Stimulated activated CD4-positive, alpha-beta T cell treated with anti-CD3 and anti-CD28 coated beads, Interleukin-12 subunit alpha, Interleukin-12 subunit beta, amount 100 ng/mL, for 24 hours (primary cell): Measurements from ENCODE around the gene ECI2.
A peak's percentile ranks its signal among the peaks of the same experiment; 100 is the strongest.

Experiments
- DNase-seq, 2 experiments: peaks; one replicate each; pipeline ENCODE4 v3.0.0-alpha.2; 2020; ENCODE audit warnings: low read depth in 2 of 2

The ECI2 gene, protein sequence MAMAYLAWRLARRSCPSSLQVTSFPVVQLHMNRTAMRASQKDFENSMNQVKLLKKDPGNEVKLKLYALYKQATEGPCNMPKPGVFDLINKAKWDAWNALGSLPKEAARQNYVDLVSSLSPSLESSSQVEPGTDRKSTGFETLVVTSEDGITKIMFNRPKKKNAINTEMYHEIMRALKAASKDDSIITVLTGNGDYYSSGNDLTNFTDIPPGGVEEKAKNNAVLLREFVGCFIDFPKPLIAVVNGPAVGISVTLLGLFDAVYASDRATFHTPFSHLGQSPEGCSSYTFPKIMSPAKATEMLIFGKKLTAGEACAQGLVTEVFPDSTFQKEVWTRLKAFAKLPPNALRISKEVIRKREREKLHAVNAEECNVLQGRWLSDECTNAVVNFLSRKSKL

GRCh38 chr6:4134841-4135664 is at the start of gene ECI2:
Gene ECI2 (minus strand): TSS chr6:4135575. CDS start chr6:4135560, 15 bp downstream.
- peak; percentile 16 to 28 for DNase-seq

DNA sequence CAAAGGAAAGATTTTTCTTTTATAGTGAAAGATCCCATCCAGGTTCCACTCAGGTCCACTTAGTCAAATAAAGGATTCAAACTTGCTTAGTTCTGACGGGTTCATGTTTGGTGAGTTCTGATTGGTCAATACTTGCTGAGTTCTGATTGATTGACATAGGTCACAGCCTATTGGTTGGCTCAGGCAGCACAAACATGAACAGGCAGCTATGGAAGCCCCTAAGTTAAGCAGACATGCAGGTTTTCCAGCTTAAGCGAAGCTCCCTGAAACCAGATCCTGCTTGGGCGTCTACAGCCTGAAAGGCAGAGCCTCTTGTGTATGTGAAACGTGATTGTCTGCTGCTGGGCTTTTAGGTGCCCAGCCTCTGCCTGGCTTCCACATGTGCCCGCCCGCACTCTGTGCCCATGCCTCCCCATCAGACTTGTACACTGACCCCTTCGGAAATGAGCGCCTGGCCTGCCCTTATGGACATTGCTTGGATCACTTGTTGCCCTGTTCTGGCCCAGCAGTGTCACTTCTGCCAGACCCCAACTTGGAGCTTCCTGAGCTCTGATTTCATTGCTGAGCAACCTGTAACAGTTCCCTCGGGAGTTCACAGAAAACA is 45.4 kb upstream of the ECI2 start:
- DNase-seq, result no peak

- DNase-seq, result no peak
Observed at GRCh38 chr6:4179960-4180651, 44.7 kb upstream of the ECI2 start.

GRCh38 chr6:4178737-4179333 is 43.5 kb upstream of the ECI2 start:
- DNase-seq, result no peak

DNA sequence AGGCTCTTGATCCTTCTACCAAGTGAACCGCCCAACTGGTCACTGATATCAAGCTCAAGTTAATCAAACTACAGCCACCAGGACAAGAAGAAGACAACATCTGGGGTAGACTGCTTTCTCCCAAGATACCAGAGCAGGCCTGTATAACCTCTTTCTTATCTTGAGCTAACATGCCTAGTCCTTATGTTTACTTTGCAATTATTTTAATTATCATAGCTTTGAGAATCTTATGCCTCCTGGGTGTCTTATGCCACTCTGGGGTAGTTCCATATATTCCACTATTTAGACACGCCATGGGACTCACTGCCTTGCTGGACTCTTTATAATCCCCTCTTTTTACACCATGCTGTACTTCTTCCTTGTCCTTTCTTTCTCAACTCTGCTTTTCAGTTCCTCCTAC is 41.5 kb upstream of the ECI2 start:
- DNase-seq, result no peak

DNA sequence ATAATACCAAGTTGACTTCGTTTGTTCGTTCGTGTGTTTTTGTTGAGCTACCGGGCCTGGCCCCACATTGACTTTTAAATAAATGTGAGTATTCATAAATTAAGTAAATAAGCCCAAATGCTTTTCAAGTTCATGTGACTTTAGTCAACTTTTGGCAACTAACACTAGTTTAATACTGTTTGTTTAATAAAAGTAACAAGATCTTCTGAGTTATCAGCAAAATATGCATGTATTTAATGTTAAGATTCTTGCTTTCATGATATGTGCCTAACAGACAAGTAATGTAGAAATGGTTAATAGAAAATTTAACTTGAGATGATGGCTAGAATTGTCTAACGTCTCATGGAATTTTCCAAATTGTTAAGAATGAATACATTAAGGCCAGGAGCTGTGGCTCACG is 38.7 kb upstream of the ECI2 start:
- DNase-seq, result no peak

DNA sequence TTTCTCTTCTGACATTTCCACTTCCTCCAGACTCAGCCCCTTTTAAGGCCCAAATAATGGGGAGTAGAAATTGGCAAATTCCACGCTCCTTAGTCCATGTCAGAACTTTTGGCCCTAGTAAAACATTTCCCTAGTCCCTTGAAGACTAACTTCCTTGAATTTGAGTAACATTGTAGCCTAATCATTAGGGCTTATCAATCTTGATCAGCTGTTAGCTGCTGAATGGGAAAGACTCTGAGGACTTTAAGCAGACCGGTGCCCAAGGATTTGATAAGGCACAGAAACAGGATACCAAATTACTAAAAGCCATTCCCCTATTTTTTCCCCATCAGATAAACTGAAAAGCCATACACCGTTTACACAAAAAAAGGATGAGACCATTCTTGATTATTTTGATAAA is 37.0 kb upstream of the ECI2 start:
- no peak for DNase-seq

GRCh38 chr6:4170297-4170696 is 34.9 kb upstream of the ECI2 start:
- DNase-seq, result no peak

GRCh38 chr6:4169028-4169789 is 33.8 kb upstream of the ECI2 start:
- no peak for DNase-seq

GRCh38 chr6:4167833-4168232 is 32.5 kb upstream of the ECI2 start:
- no peak for DNase-seq

DNA sequence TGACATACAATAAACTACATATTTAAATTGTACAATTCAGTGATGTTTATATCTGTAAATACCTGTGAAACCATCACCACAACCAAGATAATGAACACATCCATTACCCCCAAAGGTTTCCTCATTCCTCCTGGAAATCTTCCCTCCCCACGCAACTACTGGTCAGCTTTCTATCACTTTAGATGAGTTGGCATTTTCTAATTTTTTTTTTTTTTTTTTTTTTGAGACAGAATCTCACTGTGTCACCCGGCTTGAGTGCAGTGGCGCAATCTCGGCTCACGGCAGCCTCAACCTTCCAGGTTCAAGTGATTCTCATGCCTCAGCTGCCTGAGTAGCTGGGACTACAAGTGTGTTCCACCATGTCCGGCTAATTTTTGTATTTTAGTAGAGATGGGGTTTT is 31.7 kb upstream of the ECI2 start:
- DNase-seq, result no peak

- no peak for DNase-seq
Observed at GRCh38 chr6:4164456-4164855, 29.1 kb upstream of the ECI2 start.

DNA sequence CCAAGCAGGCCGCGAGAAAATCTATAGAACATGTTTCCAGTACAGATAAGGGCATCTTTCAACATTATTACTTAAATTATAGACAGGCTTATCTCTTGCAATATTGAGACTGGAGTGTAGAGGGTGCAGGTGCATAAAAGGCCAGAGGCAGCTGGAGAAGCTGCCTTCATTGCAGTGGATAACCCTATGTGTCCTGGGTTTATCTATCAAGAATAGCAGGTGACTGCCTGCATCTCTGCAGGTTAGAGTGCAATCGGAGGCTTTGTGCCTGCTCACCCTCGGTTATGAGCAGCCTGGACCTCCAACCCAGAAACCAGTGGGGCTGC is 28.7 kb upstream of the ECI2 start:
- no peak for DNase-seq

- DNase-seq, result no peak
Observed at GRCh38 chr6:4163408-4164116, 28.2 kb upstream of the ECI2 start.

DNA sequence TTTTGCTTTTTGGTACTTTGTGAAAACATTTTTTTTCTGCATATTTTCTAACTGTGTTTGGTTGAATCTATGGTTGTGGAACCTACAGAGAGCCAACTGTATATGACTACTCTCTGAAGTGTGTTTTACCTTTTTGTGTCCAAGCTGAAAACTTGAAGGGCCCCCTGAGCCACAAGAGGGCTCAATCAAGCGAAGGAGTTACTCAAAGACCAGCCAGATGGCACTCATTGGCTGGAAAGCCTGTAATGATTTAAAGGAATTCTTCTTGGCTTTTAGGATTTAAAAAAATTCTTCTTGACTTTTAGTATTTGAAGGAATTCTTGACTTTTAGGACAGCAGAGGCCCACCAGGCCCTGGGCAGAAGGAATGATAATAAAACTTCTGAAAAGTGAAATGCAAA is 27.0 kb upstream of the ECI2 start:
- no peak for DNase-seq

GRCh38 chr6:4159491-4159890 is 24.1 kb upstream of the ECI2 start:
- DNase-seq, result no peak

GRCh38 chr6:4157506-4157905 is 22.1 kb upstream of the ECI2 start:
- DNase-seq, result no peak

- peak; percentile 66 to 67 for DNase-seq
Observed at GRCh38 chr6:4155848-4156466, 20.6 kb upstream of the ECI2 start.

DNA sequence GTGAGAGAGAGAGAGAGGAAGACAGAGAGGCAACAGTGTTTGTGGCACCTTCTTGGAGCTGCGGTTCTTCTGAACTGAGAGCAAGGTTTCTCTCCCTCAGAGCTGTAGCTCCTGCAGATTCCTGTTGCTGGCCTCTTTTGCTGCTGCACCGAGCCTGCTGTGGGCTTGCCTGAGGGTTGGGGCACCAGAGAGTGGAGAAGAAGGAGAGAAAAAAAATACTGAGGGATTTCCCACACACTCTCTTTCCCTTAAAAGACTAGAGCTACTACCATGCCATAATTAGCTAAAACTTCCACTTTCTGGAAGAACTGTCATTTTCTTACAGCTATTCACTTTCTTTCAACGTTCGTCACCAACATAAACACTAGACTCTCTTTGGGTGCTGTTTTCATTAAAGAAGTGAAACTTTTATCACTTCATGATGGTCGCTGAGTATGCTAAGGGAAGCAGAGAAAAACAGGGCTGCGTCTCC is 18.2 kb upstream of the ECI2 start:
- DNase-seq, result no peak

DNA sequence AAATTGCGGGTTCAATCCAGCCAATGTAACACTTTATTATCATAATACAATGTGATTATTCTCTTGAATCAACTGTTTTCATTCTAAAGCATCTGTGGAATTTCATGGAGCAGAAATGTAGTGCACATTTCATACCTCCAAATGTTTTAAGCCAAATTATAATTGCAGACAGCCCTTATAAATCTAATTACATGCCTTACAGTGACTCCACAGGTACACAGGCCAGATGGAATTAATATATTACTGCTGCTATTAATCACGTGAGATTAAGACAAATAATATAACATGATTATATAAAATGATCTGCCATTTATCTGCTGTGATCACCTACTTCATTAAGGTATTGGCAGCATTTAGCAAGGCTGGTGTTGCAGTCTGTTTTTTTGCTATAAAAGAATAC is 9.7 kb upstream of the ECI2 start:
- DNase-seq, result no peak
